Measurements from ENCODE around the gene NANOS2.

The NANOS2 gene

DNA sequence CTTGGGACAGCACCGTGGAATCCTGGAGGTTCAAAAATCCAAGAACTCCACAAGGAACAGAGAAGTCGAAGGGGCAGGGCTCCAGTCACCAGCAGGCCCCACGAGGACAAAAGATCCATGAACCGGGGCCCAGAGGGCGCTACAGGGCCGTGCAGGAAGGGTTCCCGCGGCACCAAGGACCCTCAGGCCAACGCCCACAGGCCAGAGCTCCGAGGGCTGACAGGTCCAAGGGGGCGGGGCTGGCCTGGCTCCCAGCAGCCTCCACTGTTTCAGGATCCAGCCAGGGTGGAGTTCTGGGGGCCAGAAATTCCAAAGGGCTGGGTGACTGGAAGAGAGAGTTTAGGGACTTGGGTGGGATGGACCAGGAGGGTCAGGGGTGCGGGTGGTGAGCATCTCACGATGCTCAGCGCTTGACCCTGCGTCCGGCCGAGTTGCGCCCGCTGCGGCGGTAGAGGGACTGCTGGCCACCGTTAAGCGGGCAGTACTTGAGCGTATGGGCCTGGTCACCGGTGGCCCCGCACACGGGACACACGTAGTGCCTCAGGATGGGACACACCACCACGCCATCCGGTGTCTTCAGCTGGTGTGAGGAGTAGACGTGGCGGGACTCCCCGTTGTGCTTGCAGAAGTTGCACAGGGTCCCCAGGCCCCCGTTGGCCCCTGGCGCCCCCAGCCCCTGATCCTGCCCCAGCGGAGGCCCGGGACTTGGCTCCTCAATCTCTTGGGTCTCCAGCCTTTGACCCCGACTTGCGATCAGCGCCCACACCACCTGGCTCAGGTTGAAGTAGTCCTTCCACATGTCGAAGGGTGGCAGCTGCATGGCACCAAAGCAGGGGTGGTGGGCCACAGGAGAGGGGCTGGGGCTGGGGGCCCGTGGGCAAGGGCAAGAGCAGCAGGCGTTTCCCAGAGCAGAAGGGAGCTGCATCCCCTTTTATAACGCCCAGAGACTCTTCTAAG, at the start of gene NANOS2:
Gene NANOS2 (minus strand): TSS at position 905 of the 957 bp plus-strand sequence. CDS start 85 bp downstream, at position 820.
- ATAC-seq (ENCODE audit: low read depth) (no peak), DNase-seq (ENCODE audit: low spot score in 2 of 2) (no peak)
- H3K4me1 Mint-ChIP-seq, result no peaks in the 10 kb centered on the region
- no peak within 1 kb of the TSS for H3K4me3 Mint-ChIP-seq
- no peaks in the 10 kb centered on the region for H3K36me3 Mint-ChIP-seq
- H3K27me3 Mint-ChIP-seq, result peaks cover 22% of the 10 kb centered on the region
- H3K27ac Mint-ChIP-seq, result no peak within 1 kb of the TSS
- H3K9me3 Mint-ChIP-seq, result no peaks in the 10 kb centered on the region

DNA sequence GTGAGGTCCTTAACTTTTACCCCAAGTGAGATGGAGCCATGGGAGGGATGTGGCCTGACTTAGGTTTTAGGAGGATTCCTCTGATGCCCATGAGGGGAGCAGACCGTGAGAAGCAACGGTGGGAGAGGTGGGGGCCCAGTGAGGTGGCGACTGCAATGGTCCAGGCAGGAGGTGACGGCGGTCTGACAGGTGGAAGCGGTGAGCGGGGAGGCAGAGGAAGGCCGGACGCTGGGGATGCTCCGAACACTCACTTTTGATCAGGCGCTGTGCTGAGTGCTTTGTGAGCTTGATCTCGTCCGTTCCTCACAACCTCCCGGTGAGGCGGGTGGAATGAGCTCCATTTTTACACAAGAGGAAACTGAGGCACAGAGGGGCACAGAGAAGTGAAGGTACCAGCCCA, 47.4 kb upstream of the NANOS2 start:
- DNase-seq (ENCODE audit: low spot score in 2 of 2) (no peak), ATAC-seq (ENCODE audit: low read depth) (no peak)
- H3K36me3 Mint-ChIP-seq, result peaks cover 1% of the 10 kb centered on the region
- no peak overlapping the region for H3K4me3 Mint-ChIP-seq
- peaks cover 1% of the 10 kb centered on the region for H3K9me3 Mint-ChIP-seq
- no peak overlapping the region for H3K27ac Mint-ChIP-seq
- H3K27me3 Mint-ChIP-seq, result peaks cover 40% of the 10 kb centered on the region
- H3K4me1 Mint-ChIP-seq, result peaks cover 6% of the 10 kb centered on the region

DNA sequence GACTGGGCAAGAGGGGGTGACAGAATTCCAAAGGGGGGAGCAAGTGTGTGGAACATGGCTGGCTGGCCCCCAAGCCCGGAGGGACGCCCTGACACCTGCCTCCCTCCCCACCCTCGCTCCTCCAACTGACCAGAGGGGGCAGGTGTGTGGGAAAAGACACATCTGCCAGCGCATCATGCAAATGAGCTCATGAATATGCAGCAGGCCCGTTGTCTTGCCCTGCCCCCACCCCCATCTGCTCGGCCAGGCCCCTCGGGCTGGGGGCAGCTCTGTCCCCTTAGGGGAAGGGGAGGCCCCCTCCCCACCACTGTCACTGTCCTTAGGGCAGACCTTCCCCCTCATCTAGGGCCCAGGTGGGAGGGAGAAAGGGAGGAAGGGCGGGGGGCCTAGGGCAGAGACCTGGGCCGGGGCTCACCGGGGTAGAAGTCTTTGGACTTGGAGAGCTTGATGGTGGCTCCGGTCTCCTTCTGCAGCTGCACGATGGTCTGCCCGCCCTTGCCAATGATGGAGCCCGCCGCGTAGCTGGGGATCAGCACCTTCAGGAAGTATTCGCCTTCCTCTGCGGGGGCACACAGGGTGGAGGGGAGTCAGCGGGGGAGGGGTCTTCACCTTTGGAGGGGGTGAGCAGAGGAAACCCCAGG, 46.1 kb upstream of the NANOS2 start:
- H3K4me3 Mint-ChIP-seq, result no peak overlapping the region
- H3K27me3 Mint-ChIP-seq, result peaks cover 37% of the 10 kb centered on the region
- H3K4me1 Mint-ChIP-seq, result peaks cover 6% of the 10 kb centered on the region
- ATAC-seq (ENCODE audit: low read depth), result peak; percentile 39
- no peak overlapping the region for H3K27ac Mint-ChIP-seq
- no peak for DNase-seq (ENCODE audit: low spot score in 2 of 2)
- peaks cover 1% of the 10 kb centered on the region for H3K9me3 Mint-ChIP-seq
- peaks cover 1% of the 10 kb centered on the region for H3K36me3 Mint-ChIP-seq

DNA sequence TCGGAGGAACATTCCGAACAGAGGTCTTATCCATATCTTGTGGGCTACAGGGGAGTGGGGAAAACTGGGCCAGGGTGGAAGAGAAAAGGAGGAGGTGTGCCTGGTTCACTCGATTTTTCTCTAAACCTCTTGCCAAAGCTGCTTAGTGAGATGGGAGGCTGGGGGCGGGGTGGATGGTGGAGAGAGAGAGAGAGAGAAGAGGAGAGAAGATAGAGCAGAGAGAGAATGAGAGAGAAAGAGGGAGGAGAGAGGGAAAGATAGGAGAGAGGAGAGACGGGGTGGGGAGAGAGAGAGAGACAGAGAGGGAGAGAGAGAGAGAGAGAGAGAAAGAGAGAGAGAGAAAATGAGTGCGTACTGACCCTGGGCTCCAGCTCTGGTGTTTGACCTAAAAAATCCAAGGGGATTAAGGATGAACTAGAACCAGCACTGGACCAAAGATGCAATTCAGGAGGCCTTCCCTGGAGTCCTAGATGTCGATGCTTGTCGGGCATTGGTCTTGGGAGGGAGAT, 45.0 kb upstream of the NANOS2 start:
- Mint-ChIP-seq H3K27ac (no peak overlapping the region), H3K4me1 (peaks cover 6% of the 10 kb centered on the region), H3K4me3 (no peak overlapping the region), H3K36me3 (peaks cover 1% of the 10 kb centered on the region), H3K27me3 (peaks cover 41% of the 10 kb centered on the region), H3K9me3 (peaks cover 3% of the 10 kb centered on the region)
- DNase-seq (ENCODE audit: low spot score in 2 of 2) (no peak), ATAC-seq (ENCODE audit: low read depth) (no peak)

DNA sequence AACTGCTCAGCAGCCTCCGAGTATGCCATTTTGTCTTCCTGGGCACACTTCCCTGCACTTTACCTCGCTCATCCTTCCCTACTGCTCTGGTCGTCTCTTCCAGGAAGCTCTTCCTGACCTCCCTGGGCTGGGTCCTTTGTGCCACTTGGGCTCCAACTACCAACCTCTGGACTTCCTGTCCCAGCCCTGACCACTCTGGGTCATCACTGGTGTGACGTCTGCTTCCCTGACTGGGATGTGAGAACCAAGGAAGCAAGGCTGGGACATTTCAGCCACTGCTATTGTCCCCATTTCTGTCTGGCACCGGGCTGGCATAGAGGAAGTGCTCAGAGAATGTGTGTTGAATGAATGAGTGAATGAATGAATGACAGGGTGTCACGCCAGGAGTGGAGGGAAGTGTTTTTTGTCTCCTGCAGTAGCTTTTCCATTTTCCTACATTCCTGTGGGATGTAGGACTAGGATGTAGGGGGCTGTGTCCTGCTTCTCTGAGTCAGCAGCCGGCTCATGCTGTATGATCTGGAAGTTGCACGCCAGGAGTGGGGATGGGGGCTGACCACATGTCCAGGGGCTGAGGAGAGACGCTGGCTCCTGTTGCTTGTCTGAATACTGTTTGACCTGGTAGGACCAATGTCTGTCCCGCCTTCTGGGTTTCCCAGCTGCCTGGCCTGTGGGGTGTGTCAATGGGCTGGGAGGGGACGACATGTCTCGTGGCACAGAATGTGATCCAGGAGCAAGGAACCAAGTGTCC, 44.4 kb upstream of the NANOS2 start:
- ATAC-seq (ENCODE audit: low read depth) (no peak), DNase-seq (ENCODE audit: low spot score in 2 of 2) (no peak)
- H3K27ac Mint-ChIP-seq, result no peak overlapping the region
- H3K4me3 Mint-ChIP-seq, result no peak overlapping the region
- H3K27me3 Mint-ChIP-seq, result peaks cover 41% of the 10 kb centered on the region
- peaks cover 1% of the 10 kb centered on the region for H3K36me3 Mint-ChIP-seq
- H3K4me1 Mint-ChIP-seq, result peaks cover 6% of the 10 kb centered on the region
- peaks cover 3% of the 10 kb centered on the region for H3K9me3 Mint-ChIP-seq

DNA sequence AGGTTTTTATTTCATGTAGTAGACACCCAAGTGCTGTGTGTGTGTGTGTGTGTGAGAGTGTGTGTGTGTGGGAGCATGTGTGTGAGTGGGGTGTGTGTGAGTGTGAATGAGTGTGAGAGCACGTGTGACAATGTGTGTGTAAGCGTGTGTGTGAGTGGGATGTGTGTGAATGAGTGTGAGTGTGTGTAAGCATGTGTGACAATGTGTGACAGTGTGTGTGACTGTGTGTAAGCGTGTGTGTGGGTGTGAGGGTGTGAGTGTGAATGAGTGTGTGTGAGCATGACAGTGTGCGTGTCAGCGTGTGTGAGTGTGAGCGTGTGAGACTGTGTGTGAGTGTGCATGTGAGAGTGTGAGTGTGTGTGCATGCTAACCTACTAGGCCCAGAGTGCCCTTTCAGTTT, 43.7 kb upstream of the NANOS2 start:
- H3K36me3 Mint-ChIP-seq, result peaks cover 1% of the 10 kb centered on the region
- peaks cover 3% of the 10 kb centered on the region for H3K9me3 Mint-ChIP-seq
- H3K4me1 Mint-ChIP-seq, result peaks cover 6% of the 10 kb centered on the region
- no peak overlapping the region for H3K27ac Mint-ChIP-seq
- no peak overlapping the region for H3K4me3 Mint-ChIP-seq
- DNase-seq (ENCODE audit: low spot score in 2 of 2) (no peak), ATAC-seq (ENCODE audit: low read depth) (no peak)
- H3K27me3 Mint-ChIP-seq, result peaks cover 42% of the 10 kb centered on the region

DNA sequence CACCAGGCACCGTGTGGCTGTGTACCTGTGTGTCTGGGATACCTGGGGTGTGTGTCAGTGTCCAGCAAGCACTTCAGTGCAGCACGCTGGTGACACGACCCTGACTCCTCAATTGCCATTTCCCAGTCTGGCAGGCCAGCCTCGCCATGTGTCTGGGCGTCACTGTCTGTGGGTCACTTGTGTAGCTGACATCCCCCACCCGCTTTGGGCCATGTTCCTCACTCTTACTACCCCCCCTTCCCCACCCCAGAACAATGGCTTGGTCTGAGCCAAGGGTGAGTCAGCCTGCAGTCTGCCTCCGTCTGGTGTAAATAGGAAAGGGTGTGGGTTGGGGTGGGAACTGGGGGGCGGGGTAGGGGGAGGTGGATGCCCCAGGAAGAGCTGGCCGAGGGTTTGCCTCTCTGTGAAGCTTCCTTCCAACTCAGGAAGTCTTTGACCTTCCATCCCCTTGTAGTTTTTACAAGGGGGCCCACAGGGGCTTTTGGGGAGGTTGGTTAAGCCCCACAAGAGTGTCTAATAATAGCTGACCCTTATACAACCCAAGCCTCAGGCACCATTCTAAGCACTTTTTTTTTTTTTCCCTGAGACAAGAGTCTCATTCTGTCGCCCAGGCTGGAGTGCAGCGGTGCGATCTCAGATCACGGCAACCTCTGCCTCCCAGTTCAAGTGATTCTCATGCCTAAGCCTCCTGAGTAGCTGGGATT, 41.5 kb upstream of the NANOS2 start:
- no peak overlapping the region for H3K27ac Mint-ChIP-seq
- H3K4me3 Mint-ChIP-seq, result no peak overlapping the region
- DNase-seq (ENCODE audit: low spot score in 2 of 2), result no peak
- no peak for ATAC-seq (ENCODE audit: low read depth)
- H3K9me3 Mint-ChIP-seq, result peaks cover 5% of the 10 kb centered on the region
- H3K4me1 Mint-ChIP-seq, result peaks cover 9% of the 10 kb centered on the region
- H3K36me3 Mint-ChIP-seq, result no peaks in the 10 kb centered on the region
- H3K27me3 Mint-ChIP-seq, result peaks cover 35% of the 10 kb centered on the region

DNA sequence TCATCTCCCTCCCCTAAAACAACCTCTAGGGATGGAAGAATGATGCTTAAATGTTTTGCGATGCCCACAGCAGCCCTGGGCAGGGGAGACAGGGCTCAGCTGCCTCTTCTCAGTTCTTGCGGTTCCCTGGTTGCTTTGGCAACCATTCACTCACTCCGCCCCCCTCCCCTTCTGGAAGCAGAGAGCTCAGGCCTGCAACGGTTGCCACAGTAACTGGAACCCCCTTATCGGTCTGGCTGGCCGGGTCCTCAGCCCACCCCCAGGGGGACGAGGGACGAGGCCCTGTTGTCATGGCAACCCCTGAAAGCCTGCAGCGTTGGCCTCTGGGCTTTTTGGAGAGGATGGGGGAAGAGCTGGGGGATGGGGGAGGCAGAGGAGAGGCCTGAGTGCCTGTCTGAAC, 39.6 kb upstream of the NANOS2 start:
- peaks cover 3% of the 10 kb centered on the region for H3K4me1 Mint-ChIP-seq
- H3K27ac Mint-ChIP-seq, result no peak overlapping the region
- no peak for ATAC-seq (ENCODE audit: low read depth)
- no peak overlapping the region for H3K4me3 Mint-ChIP-seq
- no peak for DNase-seq (ENCODE audit: low spot score in 2 of 2)
- H3K9me3 Mint-ChIP-seq, result peaks cover 5% of the 10 kb centered on the region
- H3K36me3 Mint-ChIP-seq, result no peaks in the 10 kb centered on the region
- H3K27me3 Mint-ChIP-seq, result peaks cover 22% of the 10 kb centered on the region

DNA sequence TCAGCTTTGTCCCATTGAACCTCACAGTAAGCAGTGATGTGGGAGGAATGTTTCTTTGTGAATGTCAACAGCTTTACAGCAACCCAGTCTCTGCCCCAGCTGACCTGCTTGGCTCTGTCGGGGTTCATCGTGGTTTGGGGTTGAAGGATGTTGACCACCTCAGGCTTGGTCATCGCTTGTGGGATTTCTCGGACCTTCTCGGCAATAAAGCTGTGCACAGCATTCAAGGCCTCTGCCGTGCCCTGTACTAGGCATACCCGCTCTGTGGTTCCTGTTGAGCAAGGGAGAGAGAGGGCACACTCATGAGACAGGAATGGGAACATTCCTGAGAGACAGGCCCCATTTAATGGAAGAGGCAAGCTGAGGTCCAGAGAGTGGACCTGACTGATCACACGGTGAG, 39.1 kb upstream of the NANOS2 start:
- H3K27me3 Mint-ChIP-seq, result peaks cover 18% of the 10 kb centered on the region
- no peak overlapping the region for H3K4me3 Mint-ChIP-seq

DNA sequence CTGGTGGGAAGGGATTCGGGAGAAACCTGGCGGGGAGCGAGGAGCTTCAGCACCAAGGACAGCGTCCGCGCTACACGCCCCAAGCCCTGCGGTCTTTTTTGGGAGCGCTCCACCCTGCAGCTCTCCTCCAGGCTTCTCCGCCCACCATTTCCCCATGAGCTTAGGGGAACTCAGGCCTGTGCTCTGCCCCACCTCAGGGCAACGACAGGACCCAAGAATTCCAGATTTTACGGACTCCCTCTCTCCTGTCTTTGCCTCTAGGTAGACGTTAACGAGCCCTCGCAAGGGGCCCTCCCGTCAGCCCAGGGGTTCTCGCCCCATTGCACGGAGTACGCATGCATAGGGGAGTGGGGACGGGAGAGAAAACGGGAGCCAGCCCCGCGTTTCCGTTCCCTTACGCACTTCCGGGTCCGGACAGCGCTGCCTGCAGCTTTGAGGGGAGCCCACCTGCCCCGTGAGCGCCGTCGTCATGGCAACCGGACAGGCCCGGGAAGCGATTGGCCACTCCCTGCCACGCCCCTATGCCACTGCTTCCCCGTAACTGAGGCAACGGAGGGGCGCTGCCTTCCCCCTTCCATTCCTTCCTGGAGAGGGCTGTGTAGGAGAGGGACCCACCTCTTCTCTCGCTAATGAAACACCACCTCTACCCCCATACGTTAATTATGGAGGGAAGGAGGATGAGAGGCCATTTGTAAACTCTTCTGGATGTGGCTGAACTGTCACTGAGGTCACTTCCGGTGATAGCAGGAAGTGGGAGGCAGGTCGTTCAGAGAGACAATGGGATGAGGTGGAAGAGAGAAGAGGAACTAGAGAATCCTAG, 38.3 kb upstream of the NANOS2 start:
- ATAC-seq (ENCODE audit: low read depth), result peak; percentile 53

More for the DNA sequence above, 39.1 kb upstream of the NANOS2 start:
- Mint-ChIP-seq H3K4me1 (peaks cover 3% of the 10 kb centered on the region), H3K9me3 (peaks cover 5% of the 10 kb centered on the region), H3K27ac (no peak overlapping the region), H3K36me3 (no peaks in the 10 kb centered on the region)
- DNase-seq (ENCODE audit: low spot score in 2 of 2) (no peak), ATAC-seq (ENCODE audit: low read depth) (no peak)

DNA sequence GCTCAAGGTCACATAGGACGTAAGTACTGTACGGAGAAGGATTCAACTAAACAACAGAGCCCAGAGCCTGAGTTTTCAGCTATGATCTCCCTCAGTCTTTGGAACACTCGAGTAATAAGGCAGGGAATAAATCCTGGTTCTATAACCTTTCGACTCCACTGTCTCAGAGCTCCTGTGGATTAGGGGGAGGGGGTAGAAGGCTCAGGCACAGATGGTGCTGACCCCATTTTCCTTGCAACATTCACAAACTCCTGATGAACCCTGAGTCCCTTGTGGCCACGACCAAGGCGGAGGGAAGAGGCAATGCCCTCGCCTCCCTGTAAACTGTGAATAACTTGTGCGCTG, 37.7 kb upstream of the NANOS2 start:
- ATAC-seq (ENCODE audit: low read depth) (no peak), DNase-seq (ENCODE audit: low spot score in 2 of 2) (no peak)
- Mint-ChIP-seq H3K4me1 (peaks cover 3% of the 10 kb centered on the region), H3K9me3 (peaks cover 5% of the 10 kb centered on the region), H3K36me3 (no peaks in the 10 kb centered on the region), H3K4me3 (peak overlapping the region; percentile 30), H3K27me3 (peaks cover 13% of the 10 kb centered on the region), H3K27ac (no peak overlapping the region)

More for the DNA sequence above, 38.3 kb upstream of the NANOS2 start:
- Mint-ChIP-seq H3K27ac (no peak overlapping the region), H3K9me3 (peaks cover 5% of the 10 kb centered on the region), H3K4me3 (peak overlapping the region; percentile 70), H3K4me1 (peaks cover 3% of the 10 kb centered on the region), H3K36me3 (no peaks in the 10 kb centered on the region), H3K27me3 (peaks cover 13% of the 10 kb centered on the region)
- DNase-seq (ENCODE audit: low spot score in 2 of 2), result no peak

DNA sequence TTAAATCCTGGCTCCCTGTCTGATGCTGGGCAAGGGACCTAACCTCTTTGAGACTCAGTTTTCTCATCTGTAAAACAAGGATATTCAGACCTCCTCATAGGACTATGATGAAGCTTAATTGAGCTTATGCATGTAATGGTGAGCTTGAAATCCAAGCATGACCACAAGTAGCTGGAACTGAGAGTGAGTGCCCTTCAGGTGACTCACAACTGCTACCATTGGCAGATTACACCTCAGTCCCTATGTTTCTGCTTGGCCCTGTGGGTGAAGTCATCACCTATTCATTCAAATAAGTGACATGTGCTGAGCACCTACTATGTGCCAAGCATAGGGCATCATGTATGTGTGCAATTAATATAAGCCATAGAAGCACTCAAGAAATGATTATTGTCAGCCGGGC, 33.3 kb upstream of the NANOS2 start:
- H3K27ac Mint-ChIP-seq, result no peak overlapping the region
- peaks cover 3% of the 10 kb centered on the region for H3K27me3 Mint-ChIP-seq
- no peak overlapping the region for H3K4me3 Mint-ChIP-seq
- no peaks in the 10 kb centered on the region for H3K4me1 Mint-ChIP-seq
- H3K9me3 Mint-ChIP-seq, result peaks cover 1% of the 10 kb centered on the region
- DNase-seq (ENCODE audit: low spot score in 2 of 2), result no peak
- H3K36me3 Mint-ChIP-seq, result no peaks in the 10 kb centered on the region
- no peak for ATAC-seq (ENCODE audit: low read depth)

DNA sequence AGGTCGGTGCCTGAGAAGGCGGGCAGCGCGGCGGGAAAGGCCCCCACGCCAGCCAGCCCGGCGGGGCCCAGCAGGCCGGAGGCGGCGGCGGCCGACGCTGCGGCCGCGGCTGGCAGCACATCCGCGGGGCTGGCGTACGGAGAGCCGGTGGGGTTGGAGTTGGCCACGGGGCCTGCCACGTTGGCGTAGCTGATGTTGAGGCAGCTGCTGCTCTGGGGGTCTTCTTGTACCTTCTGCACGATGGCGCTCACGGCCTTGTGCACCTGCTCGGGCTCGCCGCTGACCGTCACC, 25.9 kb upstream of the NANOS2 start:
- H3K27ac Mint-ChIP-seq, result no peak overlapping the region
- no peak for DNase-seq (ENCODE audit: low spot score in 2 of 2)
- peaks cover 21% of the 10 kb centered on the region for H3K27me3 Mint-ChIP-seq
- no peaks in the 10 kb centered on the region for H3K9me3 Mint-ChIP-seq
- no peak overlapping the region for H3K4me3 Mint-ChIP-seq
- no peaks in the 10 kb centered on the region for H3K36me3 Mint-ChIP-seq
- no peak for ATAC-seq (ENCODE audit: low read depth)
- no peaks in the 10 kb centered on the region for H3K4me1 Mint-ChIP-seq

Measured in memory B cell (primary cell).